Spleen (tissue), 7 donors: ENCODE results near the gene FOLR1.

Source experiments
- POLR2A ChIP-seq, 3 donors: fragments of 450-650 bp; IDR thresholded peaks; one replicate each; pipeline ENCODE4 v1.5.1; 2017; ENCODE audit warnings: antibody characterized with exemption in 3 of 3, mild to moderate bottlenecking in 1 of 3
- POLR2AphosphoS5 ChIP-seq, 3 donors: sonication (generic); formaldehyde crosslinking; IDR thresholded peaks; one replicate each; pipeline ENCODE4 v1.5.1; 2017; ENCODE audit warnings: antibody characterized with exemption in 3 of 3
- TF ChIP-seq, protein P1 (sequence below), 11 experiments: fragments of 200-600 bp in 7 of 11; fragments of 450-650 bp in 4 of 11; sonication (generic) in 4 of 11; IDR thresholded peaks in 8 of 11; conservative IDR thresholded peaks in 3 of 11; 1 replicate in 7 of 11; 2 replicates in 4 of 11; pipeline versions ENCODE4 v1.4.0 to v1.8.0; 2016 to 2021; ENCODE audit warnings: antibody characterized with exemption in 11 of 11, inconsistent platforms in 4 of 11, mild to moderate bottlenecking in 1 of 11
- donor health status: DM: no; HTN: no; CAD: no; lungs with moderate emphysema.
- donor health status: DM: no; HTN: no; CAD: no.
- donor health status: DM: no; HTN: no; CAD: no.

GRCh38 chr11:72144807-72145565, 47.0 kb upstream of the FOLR1 start:
- TF ChIP-seq, protein P1, sequence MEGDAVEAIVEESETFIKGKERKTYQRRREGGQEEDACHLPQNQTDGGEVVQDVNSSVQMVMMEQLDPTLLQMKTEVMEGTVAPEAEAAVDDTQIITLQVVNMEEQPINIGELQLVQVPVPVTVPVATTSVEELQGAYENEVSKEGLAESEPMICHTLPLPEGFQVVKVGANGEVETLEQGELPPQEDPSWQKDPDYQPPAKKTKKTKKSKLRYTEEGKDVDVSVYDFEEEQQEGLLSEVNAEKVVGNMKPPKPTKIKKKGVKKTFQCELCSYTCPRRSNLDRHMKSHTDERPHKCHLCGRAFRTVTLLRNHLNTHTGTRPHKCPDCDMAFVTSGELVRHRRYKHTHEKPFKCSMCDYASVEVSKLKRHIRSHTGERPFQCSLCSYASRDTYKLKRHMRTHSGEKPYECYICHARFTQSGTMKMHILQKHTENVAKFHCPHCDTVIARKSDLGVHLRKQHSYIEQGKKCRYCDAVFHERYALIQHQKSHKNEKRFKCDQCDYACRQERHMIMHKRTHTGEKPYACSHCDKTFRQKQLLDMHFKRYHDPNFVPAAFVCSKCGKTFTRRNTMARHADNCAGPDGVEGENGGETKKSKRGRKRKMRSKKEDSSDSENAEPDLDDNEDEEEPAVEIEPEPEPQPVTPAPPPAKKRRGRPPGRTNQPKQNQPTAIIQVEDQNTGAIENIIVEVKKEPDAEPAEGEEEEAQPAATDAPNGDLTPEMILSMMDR (IDR thresholded peaks at IDR 0.05 in 8 of 11, conservative IDR thresholded peaks at IDR 0.05 in 3 of 11) = no peak
- TF ChIP-seq POLR2AphosphoS5 (IDR thresholded peaks at IDR 0.05) = no peak
- no peak for TF ChIP-seq POLR2A (IDR thresholded peaks at IDR 0.05)
